HG03095 (cell line): ENCODE measurements around the gene MT1HL1.
"Not testable (repeated sequence)": the region's sequence is repeated elsewhere in the genome, so short reads cannot be mapped to it uniquely, and the experiment has no call there.

Experiments used
- ATAC-seq: cut with Tn5 transposase; IDR thresholded peaks from one replicate; pipeline ENCODE4 v1.9.1; 2021; ENCODE audit warnings: moderate library complexity; ENCODE audit not compliant: unreplicated experiment

MT1HL1 gene

DNA sequence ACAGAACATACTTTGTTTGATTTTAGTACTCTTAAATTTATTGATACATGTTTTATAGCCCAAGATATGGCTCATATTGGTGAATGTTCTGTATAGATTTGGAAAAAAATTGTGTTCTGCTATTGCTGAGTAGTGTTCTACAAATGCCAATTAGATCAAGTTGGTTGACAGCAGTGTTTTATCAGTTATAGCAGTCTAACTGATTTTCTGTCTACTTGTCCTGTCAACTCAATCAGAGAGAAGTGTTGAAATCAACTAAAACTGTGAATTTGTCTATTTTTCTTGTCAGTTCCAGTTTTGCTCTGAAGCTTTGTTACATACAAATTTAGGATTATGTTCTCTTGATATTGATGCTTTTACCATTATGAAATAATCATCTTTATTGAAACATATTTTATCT lies 14.7 kb upstream of the MT1HL1 start:
- ATAC-seq, result no peak

DNA sequence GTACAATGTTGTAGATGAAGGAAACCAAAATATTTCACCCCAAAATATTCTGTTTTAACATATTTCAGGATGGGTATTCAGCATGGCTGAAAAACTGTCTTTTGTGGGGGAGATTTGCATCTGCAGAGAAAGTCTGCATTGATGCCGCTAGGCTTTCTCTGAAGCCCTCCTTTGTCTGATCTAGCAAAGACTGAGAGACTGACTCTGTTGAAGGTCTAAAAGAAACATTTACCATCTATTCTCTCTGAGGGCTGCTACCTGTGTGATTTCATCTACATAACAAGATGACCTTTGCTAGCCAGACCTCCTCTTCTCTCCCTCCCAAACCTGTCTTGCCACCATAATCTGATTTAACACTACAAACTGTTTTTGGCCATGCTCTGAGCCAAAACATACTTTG lies 12.4 kb upstream of the MT1HL1 start:
- no peak for ATAC-seq

- no peak for ATAC-seq
Observed at GRCh38 chr1:237013608-237014007, 9.4 kb upstream of the MT1HL1 start.

DNA sequence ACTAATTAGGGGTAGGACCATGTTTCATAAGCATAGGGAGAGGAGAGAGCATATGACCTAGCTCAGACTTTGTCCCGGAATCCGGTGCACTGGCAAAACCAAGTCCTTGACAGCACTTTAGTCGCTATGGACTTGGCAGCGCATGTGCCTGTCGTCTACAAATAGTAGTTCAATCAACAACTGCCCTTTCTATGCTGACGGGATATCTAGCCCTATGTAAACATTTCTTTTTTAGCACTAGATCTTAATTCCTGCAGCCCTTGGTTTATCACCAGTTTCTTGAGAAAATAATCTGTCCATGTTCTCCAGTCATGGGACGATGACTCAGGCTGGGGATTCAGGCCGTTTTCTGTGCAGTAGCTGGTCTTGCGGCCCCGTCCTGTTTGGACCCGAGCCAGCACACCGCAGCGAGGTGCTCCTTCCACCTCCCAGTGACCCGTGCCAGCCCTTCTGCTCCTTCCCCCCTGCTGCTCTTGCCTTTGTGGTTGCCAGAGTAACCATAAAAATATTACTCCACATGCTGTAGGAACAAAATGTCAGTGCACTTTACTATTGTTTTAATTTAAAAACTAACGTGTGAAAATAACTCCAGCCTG lies 8.6 kb upstream of the MT1HL1 start:
- no peak for ATAC-seq

DNA sequence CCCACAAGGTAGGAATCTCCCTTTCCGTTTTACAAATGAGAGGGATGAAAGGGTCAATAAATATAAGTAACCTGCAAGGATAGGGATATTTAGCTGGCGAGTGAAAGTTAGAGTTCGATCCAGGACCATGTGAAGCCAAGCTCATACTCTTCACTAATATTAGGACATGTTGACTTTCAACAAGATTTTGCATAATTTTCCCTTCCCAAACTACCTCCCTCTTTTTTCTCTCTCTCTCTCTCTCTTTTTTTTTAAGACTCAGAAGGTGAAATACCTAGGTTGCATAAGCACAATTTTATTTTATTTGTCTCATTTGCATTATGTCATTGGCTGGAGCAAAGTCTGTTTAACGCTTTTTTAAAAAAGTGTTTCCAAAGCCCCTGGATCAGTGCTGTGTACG lies 8.1 kb upstream of the MT1HL1 start:
- no peak for ATAC-seq

DNA sequence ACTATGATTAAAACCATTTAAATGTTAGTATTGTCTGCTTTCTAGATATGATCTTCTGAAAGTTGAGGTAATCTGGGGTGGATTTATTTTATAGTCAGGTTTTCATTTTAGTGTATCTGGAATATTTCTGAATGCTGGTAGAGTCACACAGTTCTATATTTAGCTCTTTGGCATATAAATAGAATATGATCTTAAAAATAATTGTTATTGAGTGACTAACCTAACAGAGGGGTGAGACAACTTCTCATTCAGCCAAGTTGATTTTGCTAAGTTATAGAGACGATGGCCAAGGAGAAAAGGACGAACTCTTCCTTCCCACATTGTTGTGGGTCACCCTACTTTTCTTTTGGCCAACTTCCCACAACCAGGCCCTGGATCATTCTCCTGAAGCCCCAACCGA lies 7.2 kb upstream of the MT1HL1 start:
- ATAC-seq, result no peak

DNA sequence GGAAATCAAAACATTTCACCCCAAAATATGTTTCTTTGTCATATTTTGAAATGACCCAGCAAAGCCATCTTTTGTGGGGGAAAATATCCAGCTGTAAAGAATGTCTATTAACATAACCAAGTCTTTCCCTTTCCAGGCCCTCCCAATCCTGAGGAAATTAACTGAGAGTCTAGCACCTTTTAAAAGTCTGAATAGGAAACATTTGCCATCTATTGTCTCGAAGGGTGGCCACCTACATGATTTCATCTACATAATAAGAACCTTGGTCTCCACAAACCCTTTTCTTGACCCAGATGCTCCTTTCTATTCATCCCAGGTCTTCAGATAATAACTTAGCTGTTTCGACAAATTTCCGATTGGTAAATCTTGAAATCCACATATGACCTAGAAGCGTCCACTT lies 5.4 kb upstream of the MT1HL1 start:
- no peak for ATAC-seq

GRCh38 chr1:237007147-237007881 lies 3.1 kb upstream of the MT1HL1 start:
- ATAC-seq, result no peak

- no peak for ATAC-seq
Observed at GRCh38 chr1:237005674-237006073, 1.4 kb upstream of the MT1HL1 start.

DNA sequence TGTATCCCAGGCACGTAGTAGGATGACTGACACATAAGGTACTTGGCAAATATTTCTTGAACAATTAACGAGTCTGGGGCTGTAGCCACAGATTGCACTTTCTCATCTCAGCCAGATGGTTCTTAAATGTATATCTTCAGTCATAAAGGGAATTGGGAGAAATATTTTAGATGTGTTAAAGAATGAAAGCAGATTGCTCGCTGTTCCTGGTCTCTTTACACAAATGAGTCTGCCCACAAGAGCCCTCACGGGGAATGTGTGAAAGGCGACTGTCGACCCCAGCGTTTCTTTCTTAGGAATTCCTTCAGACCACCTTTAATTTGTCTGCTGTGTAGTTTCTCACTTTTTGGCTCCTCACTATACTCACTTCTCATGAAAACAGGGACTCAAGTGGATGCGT lies 725 bp downstream of the MT1HL1 start:
- ATAC-seq, result no peak

DNA sequence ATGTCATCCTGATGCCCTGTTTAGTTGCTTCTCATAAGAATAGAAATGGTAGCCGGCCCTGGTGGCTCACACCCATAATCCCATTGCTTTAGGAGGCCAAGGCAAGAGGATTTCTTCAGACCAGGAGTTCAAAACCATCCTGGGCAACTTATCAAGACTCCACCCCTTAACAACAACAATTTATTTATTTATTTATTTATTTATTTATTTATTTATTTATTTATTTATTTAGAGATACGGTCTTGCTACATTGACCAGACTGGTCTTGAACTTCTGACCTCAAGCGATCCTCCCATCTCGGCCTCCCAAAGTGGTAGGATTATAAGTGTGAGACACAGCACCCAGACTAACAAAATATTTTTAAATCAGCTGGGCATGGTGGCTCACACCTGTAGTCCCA lies 4.0 kb downstream of the MT1HL1 start:
- ATAC-seq, result no peak

GRCh38 chr1:236998546-236998945 lies 5.7 kb downstream of the MT1HL1 start:
- no peak for ATAC-seq

DNA sequence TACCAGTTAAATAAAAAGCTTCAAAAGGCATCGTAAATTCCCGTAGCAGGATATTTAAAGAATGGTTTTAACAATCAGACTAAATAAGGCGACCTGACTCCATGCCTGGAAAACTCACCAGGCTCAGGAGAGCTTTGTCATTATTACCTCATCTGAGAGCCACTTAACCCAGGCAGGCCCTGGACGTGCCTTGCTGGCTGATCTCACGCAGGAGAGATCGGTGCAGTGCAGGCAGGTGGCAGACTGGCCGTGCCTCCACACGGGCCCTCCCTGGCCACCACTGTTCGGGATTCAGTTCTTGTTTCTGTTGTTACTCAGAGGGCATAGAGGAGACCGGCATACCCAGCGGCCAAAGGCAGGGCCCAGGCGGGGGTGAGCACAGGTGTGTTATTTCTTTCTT lies 6.4 kb downstream of the MT1HL1 start:
- no peak for ATAC-seq

DNA sequence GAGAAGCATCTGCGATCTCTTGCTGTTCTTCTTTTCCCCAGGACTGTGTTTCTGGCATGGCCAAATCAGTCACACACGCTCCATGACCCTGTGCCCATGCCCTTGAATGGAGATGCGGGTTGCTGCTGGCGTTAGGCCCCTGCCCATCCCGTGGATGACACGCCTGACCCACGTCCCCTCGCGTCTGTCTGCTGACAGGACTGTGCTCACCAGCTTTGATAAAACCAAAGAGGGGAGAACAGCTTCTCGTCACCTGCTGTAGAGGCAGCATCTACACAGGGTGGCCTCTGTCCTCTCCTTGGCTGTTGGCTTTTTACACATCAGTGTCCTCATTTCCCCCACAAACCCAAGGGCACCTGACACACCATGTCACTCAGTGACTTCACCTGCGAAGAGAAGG lies 6.9 kb downstream of the MT1HL1 start:
- no peak for ATAC-seq

DNA sequence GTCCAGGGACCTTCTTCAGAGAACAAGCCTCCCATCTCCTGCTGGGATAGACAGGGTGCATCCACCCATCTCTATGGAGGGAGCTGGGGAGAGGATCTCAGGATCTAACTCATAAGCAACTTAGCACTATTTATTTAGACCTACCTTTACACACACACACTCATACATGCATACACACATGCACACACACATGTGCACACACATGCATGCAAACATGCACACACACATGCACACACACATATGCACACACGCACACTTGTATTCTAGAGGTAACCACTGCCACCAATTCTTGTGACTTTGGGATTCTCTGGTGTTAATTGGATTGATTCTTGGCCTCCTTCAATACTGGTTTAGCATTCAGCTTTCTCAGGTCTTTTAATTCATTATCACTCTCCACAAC lies 9.8 kb downstream of the MT1HL1 start:
- ATAC-seq, result no peak

- ATAC-seq, result no peak
Observed at GRCh38 chr1:236992449-236992848, 11.8 kb downstream of the MT1HL1 start.

DNA sequence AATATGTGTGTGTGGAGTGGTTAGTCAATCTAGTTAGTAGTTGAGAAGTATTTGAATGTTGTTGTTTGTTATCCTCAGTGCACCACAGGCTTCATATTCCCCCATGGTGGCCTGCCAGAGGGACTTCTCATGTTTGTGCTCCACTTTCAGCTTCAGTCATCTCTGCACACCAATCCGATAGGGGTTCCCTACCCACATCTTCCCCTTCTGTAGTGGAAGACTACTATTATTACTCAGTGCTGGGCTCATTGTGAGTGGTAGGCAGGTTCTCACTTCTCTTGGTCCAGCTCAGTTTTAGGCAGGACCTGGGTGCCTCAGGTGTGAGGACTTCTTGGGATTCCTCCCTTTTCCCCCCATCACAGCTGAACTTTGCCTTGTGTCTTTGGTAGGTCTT lies 14.2 kb downstream of the MT1HL1 start:
- ATAC-seq, result no peak

DNA sequence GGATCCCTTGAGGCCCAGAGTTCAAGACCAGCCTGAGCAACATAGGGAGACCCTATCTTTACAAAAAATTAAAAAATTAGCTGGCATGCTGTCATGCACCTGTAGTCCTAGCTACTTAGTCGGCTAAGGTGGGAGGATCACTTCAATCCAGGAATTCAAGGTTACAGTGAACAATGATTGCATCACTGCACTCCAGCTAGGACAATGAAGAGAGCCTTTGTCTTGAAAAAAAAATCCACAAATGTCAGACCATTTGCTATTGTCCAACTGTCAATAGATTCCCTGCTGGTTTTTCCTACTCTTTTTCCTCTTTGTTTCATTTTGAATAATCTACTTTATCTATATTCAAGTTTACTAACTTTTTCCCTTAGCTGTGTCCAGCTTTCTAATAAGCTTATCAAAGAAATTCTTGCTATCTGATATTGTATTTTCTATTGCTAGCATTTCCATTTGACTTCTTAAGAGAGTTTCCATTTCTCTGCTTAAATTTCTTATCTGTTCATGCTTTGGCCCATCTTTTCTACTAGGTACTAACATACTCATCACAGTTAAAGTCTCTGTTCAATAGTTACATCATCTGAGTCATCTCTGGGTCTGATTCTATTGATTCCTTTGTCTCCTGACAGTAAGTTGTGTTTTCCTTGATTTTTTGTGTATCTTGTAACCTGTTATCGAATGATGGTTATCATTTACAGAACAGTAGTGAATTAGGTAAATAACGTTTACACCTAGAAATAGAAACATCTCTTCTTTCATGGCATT lies 14.8 kb downstream of the MT1HL1 start:
- ATAC-seq, result no peak

DNA sequence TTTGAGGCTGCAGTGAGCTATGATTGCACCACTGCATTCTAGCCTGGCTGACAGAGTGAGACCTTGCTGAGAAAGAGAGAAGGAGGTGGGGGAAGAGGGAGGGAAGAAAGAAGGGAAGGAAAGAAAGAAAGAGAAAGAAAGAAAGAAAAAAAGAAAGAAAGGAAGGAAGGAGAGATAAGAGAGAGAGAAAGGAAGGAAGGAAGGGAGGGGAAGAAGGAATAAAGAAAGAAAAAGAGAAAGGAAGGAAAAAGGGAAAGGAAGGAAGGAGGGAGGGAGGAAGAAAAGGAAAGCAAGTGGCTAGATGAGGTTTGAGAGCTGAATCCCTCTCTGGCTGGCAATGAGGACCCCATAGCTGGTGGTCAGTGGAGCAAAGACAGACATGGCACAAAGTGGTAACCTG lies 20.4 kb downstream of the MT1HL1 start:
- no peak for ATAC-seq

- no peak for ATAC-seq
Observed at GRCh38 chr1:236982380-236982779, 21.9 kb downstream of the MT1HL1 start.

DNA sequence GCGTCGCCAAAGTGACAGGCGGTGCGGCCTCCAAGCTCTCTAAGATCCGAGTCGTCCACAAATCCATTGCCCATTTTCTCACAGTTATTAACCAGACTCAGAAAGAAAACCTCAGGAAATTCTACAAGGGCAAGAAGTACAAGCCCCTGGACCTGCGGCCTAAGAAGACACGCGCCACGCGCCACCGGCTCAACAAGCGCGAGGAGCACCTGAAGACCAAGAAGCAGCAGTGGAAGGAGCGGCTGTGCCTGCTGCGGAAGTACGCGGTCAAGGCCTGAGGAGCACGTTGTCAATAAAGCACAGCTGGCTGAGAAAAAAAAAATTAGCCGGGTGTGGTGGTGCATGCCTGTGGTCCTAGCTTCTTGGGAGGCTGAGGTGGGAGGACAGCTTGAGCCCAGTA lies 22.8 kb downstream of the MT1HL1 start:
- not testable (repeated sequence) for ATAC-seq

- no peak for ATAC-seq
Observed at GRCh38 chr1:236980673-236981072, 23.6 kb downstream of the MT1HL1 start.
